NK-92 (cell line): ENCODE measurements around the gene PIK3R4.

Experiments used
- DNase-seq: peaks from one replicate; lab custom pipeline; 2025; ENCODE audit not compliant: unreplicated experiment; lab: John Stamatoyannopoulos, UW

PIK3R4 gene

DNA sequence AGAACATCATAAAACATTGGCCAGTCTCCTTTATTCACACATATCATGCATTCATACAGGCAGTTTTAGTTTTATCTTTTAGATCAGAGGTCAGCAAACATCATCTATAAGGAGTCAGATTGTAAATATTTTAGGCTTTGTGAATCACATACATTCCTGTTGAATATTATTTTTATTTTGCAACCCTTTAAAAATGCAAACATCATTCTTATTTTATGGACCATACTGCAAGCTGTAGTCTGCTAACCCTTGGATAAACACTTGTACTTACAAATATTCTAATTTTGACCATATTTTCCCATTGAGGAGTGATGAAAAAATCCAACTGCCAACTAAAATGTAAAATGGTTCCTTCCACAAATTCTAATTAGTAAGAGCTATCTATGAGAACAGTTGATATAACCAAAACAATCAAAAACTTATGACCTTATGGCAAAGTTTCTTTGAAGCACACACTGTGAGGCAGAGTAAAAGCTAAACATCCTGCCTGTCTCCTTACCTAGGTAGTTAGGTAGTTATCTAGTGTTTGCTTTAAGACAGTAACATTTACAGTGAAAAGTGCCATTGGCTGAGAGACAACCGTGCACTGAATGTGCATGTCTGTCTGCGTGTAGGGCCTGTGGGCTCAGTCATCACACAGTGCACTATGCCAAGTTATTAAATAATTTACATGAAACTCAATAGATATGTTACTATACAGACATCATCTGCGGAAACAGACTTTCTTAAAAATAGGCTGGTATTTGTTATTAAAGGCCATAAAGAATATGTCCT is 57.7 kb downstream of the PIK3R4 start:
- no peak for DNase-seq

DNA sequence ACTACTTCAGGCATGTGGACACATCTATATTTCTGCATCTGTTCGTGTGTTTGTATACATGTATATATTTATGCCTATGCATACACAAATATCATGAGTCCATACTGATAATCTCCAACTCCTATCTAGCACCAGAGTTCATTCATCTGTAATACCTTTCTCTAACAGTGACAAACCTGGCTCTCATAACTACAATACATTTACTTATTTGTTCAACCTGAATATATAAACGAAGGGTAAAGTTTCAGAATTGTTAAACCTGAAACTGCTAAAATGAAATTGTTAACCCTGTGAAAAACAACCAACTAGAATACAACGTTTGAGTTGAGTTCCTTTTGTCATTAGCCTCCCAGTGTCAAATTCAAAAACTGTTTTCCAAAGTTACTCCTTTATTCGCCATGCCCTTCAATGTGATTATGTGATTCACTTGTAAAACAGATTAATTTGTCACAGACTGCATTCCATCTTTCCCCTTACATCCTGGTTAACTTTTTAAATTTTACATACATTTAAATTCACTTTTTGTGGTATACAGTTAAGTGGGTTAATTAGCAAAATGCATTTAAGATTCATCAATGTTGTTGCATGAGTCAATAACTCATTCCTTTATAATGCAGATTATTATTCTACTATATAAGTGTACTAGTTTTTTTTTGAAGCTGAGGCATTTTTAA is 58.5 kb downstream of the PIK3R4 start:
- DNase-seq, result no peak

DNA sequence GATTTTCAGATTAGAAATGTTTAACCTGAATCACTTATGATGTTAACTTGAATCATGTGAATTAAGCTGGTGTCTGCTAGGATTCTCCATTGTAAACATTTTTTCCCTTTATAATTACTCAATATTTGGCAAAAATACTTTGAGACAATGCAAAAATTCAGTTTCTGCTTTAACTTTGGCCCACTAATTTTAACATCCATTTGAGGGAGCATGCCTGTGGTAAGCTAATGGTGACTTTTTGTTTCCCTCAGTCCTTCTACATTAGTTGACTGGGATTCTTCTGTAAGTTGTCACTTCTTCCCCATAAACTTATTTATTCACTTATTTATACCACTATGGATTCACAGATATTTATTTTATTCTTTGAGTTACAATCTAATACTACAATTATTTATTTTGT is 59.3 kb downstream of the PIK3R4 start:
- no peak for DNase-seq

DNA sequence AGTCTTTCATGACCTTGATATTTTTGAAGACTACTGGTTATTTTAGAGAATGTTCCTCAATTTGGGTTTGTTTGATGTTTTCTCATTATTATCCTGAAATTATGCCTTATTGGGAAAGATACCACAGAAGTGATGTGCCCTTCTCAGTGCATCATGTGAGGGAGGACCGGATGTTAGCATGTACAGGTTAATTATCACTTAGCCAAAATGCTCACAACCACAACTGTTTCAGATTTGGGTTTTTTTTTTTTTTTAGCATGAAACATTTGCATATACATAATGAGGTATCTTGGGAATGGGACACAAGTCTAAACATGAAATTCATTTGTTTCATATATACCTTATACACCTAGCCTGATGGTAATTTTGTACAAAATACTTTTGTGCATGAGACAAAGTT is 59.8 kb downstream of the PIK3R4 start:
- DNase-seq, result no peak

DNA sequence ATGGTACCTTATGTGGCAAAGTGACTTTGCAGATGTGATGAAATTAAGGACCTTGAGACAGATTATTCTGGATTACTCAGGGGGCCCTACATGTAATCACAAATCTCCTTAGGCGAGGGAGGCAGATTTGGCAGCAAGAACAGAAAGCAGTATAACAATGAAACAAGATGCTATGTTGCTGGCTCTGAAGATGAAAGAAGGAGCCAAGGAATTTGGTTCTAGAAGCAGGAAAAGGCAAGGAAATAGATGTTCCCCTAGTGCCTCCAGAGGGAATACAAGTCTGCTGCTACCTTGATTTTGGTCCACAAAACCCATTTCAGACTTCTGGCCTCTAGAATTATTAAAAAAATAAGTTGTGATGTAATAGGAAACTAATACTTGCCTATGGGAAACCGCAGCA is 64.5 kb downstream of the PIK3R4 start:
- DNase-seq, result no peak

DNA sequence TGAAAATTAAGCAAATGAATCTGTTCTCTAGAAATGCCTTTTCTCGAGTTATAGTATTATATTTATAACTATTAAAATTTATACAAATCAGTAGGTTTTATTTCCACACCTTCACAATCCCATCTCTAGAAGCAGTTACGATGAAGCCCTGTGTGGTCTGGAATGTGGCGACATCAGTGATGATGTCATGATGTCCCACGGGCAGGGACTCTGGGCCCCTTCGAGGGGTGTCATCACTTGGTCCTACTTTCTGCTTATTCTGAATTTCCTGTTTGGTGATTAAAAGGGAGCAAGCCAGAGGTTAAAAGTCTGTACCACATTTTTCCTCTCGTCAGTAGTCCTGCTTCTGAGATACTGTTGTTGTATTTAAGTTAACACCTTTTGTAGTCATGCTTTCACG is 67.4 kb downstream of the PIK3R4 start:
- no peak for DNase-seq

DNA sequence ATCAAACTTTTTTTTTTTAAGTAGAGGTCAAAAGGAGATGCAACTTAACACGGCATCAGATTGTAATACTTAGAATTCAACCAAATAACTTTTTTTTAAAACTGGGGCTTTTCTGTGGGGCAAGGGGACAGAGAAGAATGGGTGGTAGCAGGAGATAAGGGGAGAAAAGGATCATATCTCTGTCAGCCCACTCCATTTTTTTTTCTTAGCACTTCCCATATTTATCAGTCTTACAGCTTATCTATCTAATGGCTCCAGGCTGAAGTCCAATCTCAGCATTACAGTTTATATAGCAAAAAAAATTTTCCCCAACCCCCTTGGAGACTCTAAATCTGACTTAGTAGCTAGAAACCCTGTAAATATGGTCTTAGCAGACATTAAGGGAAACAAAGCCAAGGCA is 69.3 kb downstream of the PIK3R4 start:
- DNase-seq, result no peak

DNA sequence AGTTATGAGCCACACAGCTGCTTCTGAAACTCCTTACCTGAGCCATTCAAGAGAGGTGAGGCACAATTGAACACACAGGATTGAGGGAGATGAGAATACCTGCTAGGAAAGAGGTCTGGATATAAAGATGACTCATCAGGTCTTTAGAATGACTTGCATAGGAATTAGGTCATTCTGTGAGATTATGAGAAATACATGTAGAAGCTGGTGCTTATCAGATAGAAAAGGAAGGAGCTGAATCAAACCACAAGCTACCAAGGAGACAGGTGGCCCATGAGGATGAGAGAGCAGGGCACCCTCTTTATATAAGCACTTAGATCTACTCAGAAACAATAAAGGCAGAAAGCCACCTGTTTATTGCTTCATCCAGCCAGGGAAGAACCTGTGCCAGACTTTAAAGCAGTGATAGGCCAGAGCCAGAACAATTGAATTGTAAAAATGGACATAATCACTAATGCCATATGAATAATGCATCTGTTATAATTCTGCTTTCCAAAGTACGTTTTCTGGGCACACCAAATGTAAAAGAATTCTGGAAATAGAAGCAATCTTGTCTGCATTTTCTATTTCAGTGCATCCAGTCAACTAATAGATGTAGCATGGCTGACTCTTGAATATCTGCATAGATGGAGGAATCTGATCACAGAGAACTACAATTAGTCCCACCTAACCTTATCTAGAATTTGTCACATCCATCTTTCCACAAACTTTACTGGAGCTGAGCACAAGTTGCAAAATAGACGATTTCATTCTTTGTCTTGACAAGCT is 74.9 kb downstream of the PIK3R4 start:
- DNase-seq, result no peak

DNA sequence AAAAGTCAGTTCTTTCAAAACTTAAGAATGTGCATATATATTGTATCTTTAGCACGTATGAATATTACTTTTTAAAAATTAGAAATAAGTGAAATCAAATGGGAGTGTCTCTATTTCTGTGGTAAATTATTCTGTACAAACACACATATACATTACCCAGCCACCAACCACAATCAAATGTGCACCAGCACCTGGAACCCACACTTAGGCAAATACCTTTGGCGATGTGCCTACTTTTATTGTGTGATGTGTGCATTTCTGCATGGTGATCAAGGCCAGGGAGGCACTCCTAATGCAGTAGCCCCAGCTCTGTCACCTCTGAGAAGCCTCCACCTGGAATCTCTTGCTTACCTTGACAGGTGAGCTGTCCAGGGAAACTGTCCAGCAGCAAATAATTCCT is 76.9 kb downstream of the PIK3R4 start:
- DNase-seq, result no peak

DNA sequence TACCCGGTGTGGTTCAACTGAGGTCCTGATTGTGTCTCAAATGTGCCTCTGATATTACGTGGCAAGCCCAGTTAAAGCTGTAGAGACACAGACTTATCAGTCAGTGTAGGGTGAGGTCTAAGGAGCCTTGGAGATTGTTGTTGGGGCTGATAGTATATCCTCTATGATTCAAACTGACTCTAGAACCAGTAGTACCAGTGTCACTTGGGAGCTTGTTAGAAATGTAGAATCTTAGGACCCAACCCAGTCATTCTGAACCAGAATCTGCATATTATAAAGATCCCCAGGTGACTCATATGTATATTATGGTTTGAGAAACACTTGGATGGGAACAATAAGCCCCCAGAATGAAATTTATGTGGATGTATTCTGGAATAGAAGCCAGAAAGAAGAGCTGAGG is 83.5 kb downstream of the PIK3R4 start:
- DNase-seq, result no peak

DNA sequence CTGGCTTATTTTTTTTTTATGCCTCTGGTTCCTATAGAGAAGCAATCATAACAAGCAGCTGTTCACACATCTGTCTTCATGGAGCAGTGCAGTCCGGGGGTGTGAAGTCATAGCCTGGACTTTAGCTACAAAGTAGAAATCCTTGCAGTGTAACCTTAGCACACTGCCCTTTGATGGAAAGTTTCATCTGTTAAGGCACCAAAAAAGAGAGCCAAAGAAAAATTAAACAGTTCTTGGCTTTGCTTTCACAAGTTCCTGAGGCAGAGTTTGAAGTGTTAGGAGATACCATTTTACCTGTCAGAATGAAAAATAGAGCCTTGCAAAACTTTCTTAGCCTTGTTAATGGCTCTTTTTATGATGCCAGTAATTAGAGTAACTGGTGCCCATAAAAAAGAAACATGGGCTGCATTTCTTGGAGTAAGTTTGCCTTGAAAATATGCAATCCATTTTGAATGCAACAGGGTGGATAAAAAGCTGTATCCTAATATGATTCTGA is 84.1 kb downstream of the PIK3R4 start:
- DNase-seq, result no peak

DNA sequence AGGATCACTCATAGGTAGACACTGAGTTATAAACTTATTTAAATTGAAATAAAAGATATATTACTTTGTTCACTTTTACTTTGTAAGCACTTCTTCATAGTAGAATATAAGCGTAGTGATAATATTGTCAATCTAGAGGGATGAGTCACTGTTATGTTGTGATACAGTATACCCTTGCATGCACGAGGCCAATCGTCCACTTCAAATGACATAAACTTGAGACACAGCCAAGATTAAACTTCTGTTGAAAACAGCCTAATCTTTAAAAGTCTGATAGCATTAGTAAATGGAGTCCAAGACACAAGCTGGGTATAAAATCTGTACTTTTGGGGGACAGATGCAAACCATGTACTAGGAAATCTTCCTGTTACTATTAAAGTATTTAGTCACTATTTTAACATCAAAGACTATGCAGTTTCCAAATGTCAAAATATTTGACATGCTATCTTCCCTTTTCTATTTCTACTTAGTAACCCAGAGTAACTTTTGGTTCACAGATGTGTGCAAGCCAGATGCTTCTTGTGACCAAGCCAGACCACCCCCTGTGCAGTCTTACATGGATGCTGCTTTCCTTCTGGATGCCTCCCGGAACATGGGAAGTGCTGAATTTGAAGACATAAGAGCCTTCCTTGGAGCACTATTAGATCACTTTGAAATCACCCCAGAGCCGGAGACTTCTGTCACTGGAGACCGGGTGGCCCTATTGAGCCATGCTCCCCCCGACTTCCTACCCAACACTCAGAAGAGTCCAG is 85.3 kb downstream of the PIK3R4 start:
- DNase-seq, result no peak

DNA sequence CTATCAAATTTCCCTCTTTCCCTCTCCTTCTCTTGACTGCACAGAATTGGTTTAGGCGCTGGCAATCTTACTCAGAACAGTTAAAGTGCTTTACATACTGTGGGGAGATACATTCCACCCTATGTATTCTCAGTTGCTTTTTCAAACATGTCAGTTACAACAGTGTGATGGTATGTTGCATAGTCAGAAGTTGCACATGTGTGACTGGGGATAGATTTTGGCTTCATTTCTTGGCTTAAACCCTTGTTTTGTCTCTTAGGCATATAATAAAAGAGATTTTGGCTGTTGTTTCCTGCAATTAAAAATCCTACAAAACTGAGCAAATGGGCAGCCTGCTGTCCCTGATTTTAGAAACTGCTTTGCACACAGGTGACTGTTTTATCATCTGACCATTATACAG is 86.7 kb downstream of the PIK3R4 start:
- no peak for DNase-seq

DNA sequence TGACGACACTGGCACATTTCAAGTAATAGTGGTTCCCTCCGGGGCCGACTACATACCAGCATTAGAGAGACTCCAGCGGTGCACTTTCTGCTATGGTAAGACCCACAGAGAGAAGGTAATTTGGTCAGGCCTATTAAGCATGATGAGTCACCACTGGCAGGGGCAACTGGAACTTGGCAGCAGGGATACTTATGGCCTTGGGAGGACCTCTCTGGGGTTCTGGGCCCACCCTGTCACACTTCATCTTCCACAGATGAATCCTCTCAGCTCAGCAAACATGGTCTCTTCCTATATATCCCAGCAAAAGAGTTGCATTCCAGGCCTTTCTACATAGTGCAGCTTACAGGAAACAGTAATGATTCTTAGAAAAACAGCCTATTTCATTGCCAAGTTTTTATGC is 88.0 kb downstream of the PIK3R4 start:
- DNase-seq, result no peak

DNA sequence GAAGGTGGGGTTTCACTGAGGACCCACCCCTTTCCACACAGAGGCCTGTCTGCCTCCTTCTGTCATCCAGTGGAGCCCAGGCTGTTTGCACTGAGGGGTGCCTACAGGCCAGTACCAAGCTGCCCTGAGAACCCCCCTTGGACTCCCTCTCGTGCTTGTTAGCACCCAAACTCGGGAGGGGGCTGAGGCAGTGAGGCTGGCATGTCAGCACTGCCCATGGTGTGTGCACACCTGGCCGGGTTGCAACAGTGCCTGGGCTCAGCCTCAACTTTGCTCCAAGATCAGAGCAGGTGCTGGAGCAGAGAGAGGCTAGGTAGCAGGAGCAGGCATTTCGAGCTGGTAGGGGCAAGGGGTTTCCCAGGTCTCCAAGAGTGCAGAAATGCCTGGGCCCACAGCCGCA is 90.0 kb downstream of the PIK3R4 start:
- no peak for DNase-seq

DNA sequence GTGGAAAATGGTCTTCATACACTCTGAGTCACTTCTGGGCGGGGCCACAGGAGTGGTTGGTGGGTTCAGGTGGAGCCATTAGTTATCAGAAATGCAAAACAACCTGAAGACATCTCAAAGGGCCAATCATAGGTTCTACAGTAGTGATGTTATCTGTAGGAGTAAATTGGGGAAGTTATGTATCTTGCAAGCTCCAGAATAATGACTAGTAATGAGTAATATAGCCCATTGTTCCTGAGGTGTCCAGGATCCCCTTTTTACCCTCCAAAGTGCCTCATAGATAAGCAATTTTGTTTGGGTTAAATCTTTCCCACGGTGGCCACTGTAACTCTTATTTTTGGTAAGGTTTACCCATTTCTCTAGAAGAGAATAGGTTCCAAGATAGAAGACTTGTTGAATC is 91.7 kb downstream of the PIK3R4 start:
- DNase-seq, result no peak

DNA sequence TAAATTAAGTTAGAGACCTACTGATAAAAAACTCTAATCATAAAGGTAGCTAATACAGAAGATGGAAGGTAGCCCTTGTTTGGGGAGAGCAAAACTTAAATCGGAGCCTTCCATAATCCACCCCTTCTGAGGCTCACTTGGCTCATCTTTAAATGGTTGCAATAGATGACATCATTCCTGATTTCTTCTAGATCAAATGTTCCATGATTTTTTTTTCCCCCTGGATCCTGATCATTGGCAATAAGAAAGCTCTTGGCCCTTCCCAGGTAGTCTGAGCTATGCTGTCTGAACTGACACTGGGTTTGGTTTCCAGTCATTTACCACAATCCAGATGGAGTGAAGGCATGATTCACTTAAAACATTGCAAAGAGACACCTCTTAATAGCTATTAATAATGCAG is 92.5 kb downstream of the PIK3R4 start:
- DNase-seq, result no peak

DNA sequence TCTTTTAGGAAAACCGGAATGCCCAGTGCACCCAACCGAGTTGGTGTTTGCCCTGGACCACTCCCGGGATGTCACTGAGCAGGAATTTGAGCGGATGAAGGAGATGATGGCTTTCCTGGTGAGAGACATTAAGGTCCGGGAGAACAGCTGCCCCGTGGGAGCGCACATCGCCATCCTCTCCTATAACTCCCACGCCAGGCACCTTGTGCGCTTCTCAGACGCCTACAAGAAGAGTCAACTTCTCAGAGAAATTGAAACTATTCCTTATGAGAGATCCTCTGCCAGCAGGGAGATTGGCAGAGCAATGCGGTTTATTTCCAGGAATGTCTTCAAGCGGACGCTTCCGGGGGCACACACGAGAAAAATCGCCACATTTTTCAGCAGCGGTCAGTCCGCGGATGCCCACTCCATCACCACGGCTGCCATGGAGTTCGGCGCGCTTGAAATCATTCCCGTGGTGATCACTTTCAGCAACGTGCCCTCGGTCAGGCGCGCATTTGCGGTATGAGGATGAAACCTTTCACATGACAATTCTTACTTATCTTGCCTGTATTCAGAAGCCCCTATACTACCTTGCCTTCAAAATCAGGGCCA is 97.5 kb downstream of the PIK3R4 start:
- DNase-seq, result no peak

DNA sequence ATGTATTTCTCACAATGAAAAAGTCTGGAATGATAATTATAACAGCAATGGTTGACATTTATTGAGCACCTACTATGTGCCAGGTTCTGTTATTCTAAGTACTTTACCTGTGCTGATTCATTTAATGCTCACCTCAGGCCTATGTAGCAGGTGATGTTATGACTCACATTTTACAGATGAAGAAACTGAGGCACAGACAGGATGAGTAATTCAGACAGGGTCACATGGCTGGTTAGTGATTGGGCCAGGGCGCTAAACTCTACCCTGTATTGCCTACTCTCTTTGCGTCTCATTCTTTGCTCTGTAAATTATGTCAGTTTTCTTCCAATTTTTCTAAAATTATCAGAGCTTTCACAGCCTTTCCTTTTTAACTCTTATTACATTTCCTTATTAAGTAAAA is 98.3 kb downstream of the PIK3R4 start:
- DNase-seq, result no peak

DNA sequence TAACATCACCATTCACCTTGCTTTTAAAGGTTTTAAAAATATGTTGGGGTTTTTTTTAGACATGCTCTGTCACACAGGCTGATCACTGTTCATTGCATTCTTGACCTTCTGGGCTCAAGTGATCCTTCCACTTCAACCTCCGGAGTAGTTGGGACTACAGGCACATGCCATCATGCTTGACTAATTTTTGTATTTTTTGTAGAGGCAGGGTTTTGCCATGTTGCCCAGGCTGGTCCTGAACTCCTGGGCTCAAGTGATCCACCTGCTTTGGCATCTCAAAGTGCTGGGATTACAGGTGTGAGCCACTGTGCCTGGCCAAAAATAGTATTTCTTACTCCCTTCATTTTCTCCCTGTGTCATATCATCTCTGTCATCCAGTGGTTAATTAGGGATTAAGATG is 101.4 kb downstream of the PIK3R4 start:
- DNase-seq, result no peak
